Naive thymus-derived CD4-positive, alpha-beta T cell (primary cell): ENCODE measurements around the gene TMX1. TPM values are rescaled to one million over a fixed set of nuclear protein-coding genes. Genes with fewer than 3 reads are reported as not detected.

Experiments used
- ATAC-seq: fragments of 150-1000 bp; cut with Tn5 transposase; 2 replicates; pipeline ENCODE4 v1.10.0; 2021; ENCODE audit warnings: mild to moderate bottlenecking, moderate library complexity
- CTCF ChIA-PET: fragments of 350-600 bp; sonication (Branson Sonifier 250); formaldehyde crosslinking; loops from one replicate; lab custom pipeline; 2021; ENCODE audit warnings: antibody characterized with exemption; lab: Charles Lee
- POLR2A ChIA-PET: fragments of 350-600 bp; sonication (Branson Sonifier 250); formaldehyde crosslinking; loops from one replicate; lab custom pipeline; 2021; ENCODE audit warnings: antibody characterized with exemption, inconsistent platforms; lab: Charles Lee
- DNase-seq, 9 donors: peaks; one replicate each; pipeline versions ENCODE4 v3.0.0 to v3.0.0-alpha.2; 2020 to 2022; ENCODE audit warnings: mixed read lengths in 1 of 9
- H3K27ac ChIP-seq: one replicate; pipeline ENCODE4 v1.7.0; 2013; ENCODE audit warnings: mild to moderate bottlenecking, low read depth, low read length, moderate library complexity
- H3K27me3 ChIP-seq, 2 donors: one replicate each; pipeline ENCODE4 v1.7.0; 2013; ENCODE audit warnings: low read length in 2 of 2, mild to moderate bottlenecking in 2 of 2, moderate library complexity in 2 of 2; ENCODE audit not compliant: control insufficient read depth in 2 of 2, insufficient read depth in 2 of 2
- H3K36me3 ChIP-seq, 3 experiments: 1 replicate in 2 of 3; 2 replicates in 1 of 3; pipeline ENCODE4 v1.7.0; 2013; ENCODE audit warnings: low read length in 3 of 3, mild to moderate bottlenecking in 3 of 3, moderate library complexity in 1 of 3; ENCODE audit not compliant: insufficient read depth in 3 of 3, control insufficient read depth in 2 of 3
- H3K4me1 ChIP-seq, 2 donors: one replicate each; pipeline ENCODE4 v1.7.0; 2013; ENCODE audit warnings: low read length in 2 of 2, mild to moderate bottlenecking in 2 of 2, moderate library complexity in 1 of 2; ENCODE audit not compliant: control insufficient read depth in 2 of 2, insufficient read depth in 2 of 2
- H3K4me3 ChIP-seq: 2 replicates; pipeline ENCODE4 v1.7.0; 2013; ENCODE audit warnings: mild to moderate bottlenecking, low read length
- H3K9me3 ChIP-seq, 3 experiments: 1 replicate in 2 of 3; 2 replicates in 1 of 3; pipeline ENCODE4 v1.7.0; 2013; ENCODE audit warnings: low read length in 3 of 3; ENCODE audit not compliant: control insufficient read depth in 2 of 3
- H3K27ac Mint-ChIP-seq, 9 donors: one replicate each; pipeline ENCODE4 v1.8.0; 2020 to 2022; ENCODE audit warnings: mixed read lengths in 9 of 9, mild to moderate bottlenecking in 8 of 9, moderate library complexity in 5 of 9, inconsistent platforms in 2 of 9
- H3K27me3 Mint-ChIP-seq, 5 donors: one replicate each; pipeline ENCODE4 v1.8.0; 2021 to 2022; ENCODE audit warnings: mixed read lengths in 5 of 5, mild to moderate bottlenecking in 1 of 5
- H3K36me3 Mint-ChIP-seq, 5 donors: one replicate each; pipeline ENCODE4 v1.8.0; 2020 to 2022; ENCODE audit warnings: mixed read lengths in 5 of 5, mild to moderate bottlenecking in 3 of 5, inconsistent platforms in 1 of 5
- H3K4me1 Mint-ChIP-seq, 7 donors: one replicate each; pipeline ENCODE4 v1.8.0; 2020 to 2022; ENCODE audit warnings: mixed read lengths in 7 of 7, mild to moderate bottlenecking in 3 of 7, inconsistent platforms in 1 of 7
- H3K4me3 Mint-ChIP-seq, 10 donors: one replicate each; pipeline ENCODE4 v1.8.0; 2020 to 2022; ENCODE audit warnings: mild to moderate bottlenecking in 10 of 10, mixed read lengths in 10 of 10, moderate library complexity in 6 of 10, inconsistent platforms in 2 of 10
- H3K9me3 Mint-ChIP-seq, 11 donors: one replicate each; pipeline ENCODE4 v1.8.0; 2020 to 2022; ENCODE audit warnings: mixed read lengths in 11 of 11, mild to moderate bottlenecking in 4 of 11, inconsistent platforms in 1 of 11, moderate library complexity in 1 of 11
- intact Hi-C, 2 donors: fragments of 100-400 bp; cut with micrococcal nuclease; formaldehyde crosslinking; loops; one replicate each; pipeline ENCODE4 v1.15.1; 2023
- polyA plus RNA-seq, 2 donors: library from polyadenylated mRNA; unstranded; fragments of 300-500 nt; fragmentation: Illumina TruSeq; gene quantifications; one replicate each; pipeline ENCODE4 v1.2.3, GENCODE V29; 2021
- total RNA-seq, 6 experiments: library from RNA in 5 of 6; stranded (reverse) in 5 of 6; gene quantifications; 1 replicate in 5 of 6; 2 replicates in 1 of 6; pipeline ENCODE4 v1.2.3 and lab custom pipeline; 2021 to 2026

Gene TMX1
- total and polyA plus RNA-seq, 7 experiments from 2014 or later: 13.3 to 48.3 (median 23.1) TPM

DNA sequence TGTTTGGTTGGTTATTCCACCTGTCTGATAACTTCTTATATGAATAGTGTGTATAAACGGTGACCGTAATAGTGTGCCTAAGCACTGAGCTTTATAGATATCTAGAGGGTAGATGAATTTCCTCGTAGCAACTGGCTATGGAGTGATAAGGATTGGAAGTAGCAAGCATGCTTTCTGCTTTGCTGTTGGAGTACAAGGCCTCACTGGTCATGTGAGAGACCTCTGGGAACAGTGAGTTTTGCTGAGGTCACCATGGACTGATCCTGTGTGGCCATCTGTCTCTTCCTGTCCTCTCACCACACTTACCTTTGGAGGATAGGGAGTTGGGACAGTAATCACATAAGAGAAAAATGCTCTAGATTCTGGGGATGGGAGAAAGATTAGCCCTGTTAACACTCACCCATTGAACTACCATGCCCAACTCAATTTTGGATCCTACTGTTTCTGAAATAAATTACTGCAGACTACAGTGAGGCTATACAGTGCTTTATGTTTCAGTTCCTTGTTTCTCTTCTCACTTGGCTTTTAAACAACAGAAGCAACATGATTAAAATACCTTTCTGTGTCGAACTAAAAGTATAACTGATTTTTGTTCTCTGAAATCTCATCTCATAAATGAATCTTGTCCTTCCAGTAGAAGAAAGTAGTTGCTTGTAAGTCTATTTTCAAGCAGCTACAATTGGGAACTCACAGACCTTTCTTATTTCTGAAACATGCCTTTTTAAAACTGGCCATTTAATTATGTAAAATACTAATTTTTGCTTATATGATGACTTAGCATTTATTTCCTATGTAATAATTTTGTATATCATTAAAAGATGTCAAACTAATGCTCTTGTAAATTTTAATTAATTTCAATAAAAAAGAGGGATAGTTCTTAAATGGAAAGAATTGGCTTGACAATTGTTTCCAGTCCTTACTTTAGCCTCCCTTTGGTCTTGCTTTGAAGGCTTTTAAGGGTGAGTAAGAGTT is 8.3 kb downstream of the TMX1 start:
- ChIA-PET CTCF (no interaction called here), POLR2A (no interaction called here)
- intact Hi-C loops: loop anchor here (10.0 kb wide), 3 partner anchors 616 to 1664 kb away; partner anchors contain the start of genes GNG2 (in 1 of the 2), MAP4K5 (in 1 of the 2) and RPS29 (in 1 of the 2)
- Mint-ChIP-seq H3K9me3 (no peaks in the 10 kb centered on the region), H3K27ac (no peak overlapping the region), H3K36me3 (peaks cover 12 to 67% (median 38%) of the 10 kb centered on the region in 5 donors), H3K27me3 (no peaks in the 10 kb centered on the region), H3K4me3 (no peak overlapping the region), H3K4me1 (peaks cover 0 to 32% (median 16%) of the 10 kb centered on the region in 7 donors)
- no peaks in the 10 kb centered on the region for H3K9me3 ChIP-seq
- no peak for ATAC-seq
- peaks cover 4 to 53% (median 13%) of the 10 kb centered on the region in 3 experiments for H3K36me3 ChIP-seq
- peaks cover 0 to 3% of the 10 kb centered on the region in 2 donors for H3K4me1 ChIP-seq
- no peaks in the 10 kb centered on the region for H3K27me3 ChIP-seq
- DNase-seq: no peak
- no peak overlapping the region for H3K27ac ChIP-seq
- no peak overlapping the region for H3K4me3 ChIP-seq

DNA sequence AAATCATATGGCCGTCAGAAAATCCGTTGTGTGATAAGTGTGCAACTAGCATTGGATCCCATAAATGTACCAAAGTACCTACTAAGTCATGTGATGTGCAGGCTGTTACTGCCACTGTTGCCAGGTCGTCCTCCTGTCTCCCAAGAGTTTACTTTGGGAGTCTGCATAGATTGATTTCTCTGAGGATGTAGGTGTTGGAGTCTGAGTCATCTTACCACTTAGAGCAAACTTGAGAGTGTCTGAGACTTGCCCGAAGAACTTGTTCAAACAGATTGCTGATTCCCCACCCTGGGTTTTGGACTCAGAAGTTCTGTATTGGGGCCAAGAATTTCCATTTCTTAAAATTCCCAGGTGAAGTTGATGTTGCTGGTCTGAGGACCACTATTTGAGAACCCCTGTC is 11.4 kb downstream of the TMX1 start:
- CTCF ChIA-PET: no interaction called here
- H3K27me3 Mint-ChIP-seq: no peaks in the 10 kb centered on the region
- Histone ChIP-seq H3K4me3 (no peak overlapping the region), H3K27me3 (no peaks in the 10 kb centered on the region), H3K27ac (no peak overlapping the region), H3K4me1 (no peaks in the 10 kb centered on the region), H3K9me3 (no peaks in the 10 kb centered on the region), H3K36me3 (peaks cover 4 to 53% (median 17%) of the 10 kb centered on the region in 3 experiments)
- ATAC-seq: no peak
- H3K9me3 Mint-ChIP-seq: no peaks in the 10 kb centered on the region
- no peak overlapping the region for H3K4me3 Mint-ChIP-seq
- peaks cover 0 to 7% (median 0%) of the 10 kb centered on the region in 7 donors for H3K4me1 Mint-ChIP-seq
- POLR2A ChIA-PET: interaction anchor here (1.3 kb wide), 1 partner anchor 37 kb away, joined by 3 read pairs; no protein-coding TSS in a partner anchor
- H3K36me3 Mint-ChIP-seq: peaks cover 12 to 75% (median 52%) of the 10 kb centered on the region in 5 donors
- no peak for DNase-seq
- H3K27ac Mint-ChIP-seq: no peak overlapping the region
- intact Hi-C loops: no loop called here

DNA sequence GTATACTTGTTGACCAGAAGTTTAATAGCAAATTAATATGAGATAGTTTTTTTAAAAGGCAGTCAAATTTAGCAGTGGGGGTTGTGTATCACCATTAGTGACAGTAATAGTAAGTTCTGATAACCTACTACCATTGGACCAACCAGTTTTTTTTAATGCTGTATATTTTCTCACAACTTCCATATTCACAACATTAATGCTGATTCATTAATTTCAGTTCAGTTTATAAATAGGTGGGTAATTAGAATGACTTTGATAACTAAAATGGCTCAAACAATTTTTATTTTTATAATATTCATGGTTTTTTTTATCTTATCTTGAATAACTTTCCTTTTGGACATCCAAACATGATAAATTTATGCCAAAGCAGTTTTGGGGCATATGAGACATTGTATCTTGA is 13.8 kb downstream of the TMX1 start:
- Histone ChIP-seq H3K4me3 (no peak overlapping the region), H3K27me3 (no peaks in the 10 kb centered on the region), H3K4me1 (no peaks in the 10 kb centered on the region), H3K36me3 (peaks cover 4 to 41% (median 15%) of the 10 kb centered on the region in 3 experiments), H3K27ac (no peak overlapping the region), H3K9me3 (no peaks in the 10 kb centered on the region)
- POLR2A ChIA-PET: no interaction called here
- H3K27ac Mint-ChIP-seq: peak overlapping the region in 1 of 9 donors; percentile 22
- H3K27me3 Mint-ChIP-seq: no peaks in the 10 kb centered on the region
- CTCF ChIA-PET: no interaction called here
- no peak overlapping the region for H3K4me3 Mint-ChIP-seq
- DNase-seq: no peak
- intact Hi-C loops: no loop called here
- H3K36me3 Mint-ChIP-seq: peaks cover 18 to 77% (median 51%) of the 10 kb centered on the region in 5 donors
- peaks cover 0 to 8% (median 5%) of the 10 kb centered on the region in 11 donors for H3K9me3 Mint-ChIP-seq
- no peak for ATAC-seq
- peaks cover 0 to 4% (median 0%) of the 10 kb centered on the region in 7 donors for H3K4me1 Mint-ChIP-seq

DNA sequence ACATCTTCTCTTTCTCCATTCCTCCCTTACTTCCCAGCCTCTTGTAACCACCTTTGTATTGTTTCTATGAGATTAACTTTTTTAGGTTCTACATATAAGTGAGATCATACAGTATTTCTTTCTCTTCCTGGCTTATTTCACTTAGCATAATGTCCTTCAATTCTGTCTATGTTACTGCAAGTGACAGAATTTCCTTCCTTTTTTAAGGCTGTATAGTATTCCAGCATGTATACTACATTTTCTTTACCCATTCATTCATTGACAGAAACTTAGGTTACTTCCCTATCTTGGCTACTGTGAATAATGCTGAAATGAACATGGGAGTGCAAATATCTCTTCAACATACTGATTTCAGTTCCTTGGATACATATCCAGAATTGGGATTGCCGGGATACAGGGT is 18.2 kb downstream of the TMX1 start:
- H3K27ac ChIP-seq: no peak overlapping the region
- H3K4me3 ChIP-seq: no peak overlapping the region
- H3K9me3 ChIP-seq: no peaks in the 10 kb centered on the region
- Mint-ChIP-seq H3K27ac (no peak overlapping the region), H3K4me1 (peaks cover 0 to 8% (median 4%) of the 10 kb centered on the region in 7 donors), H3K27me3 (no peaks in the 10 kb centered on the region), H3K9me3 (peaks cover 0 to 9% (median 5%) of the 10 kb centered on the region in 11 donors), H3K4me3 (no peak overlapping the region), H3K36me3 (peaks cover 6 to 61% (median 43%) of the 10 kb centered on the region in 5 donors)
- DNase-seq: no peak
- no peaks in the 10 kb centered on the region for H3K4me1 ChIP-seq
- no peaks in the 10 kb centered on the region for H3K27me3 ChIP-seq
- no peak for ATAC-seq
- ChIA-PET CTCF (no interaction called here), POLR2A (no interaction called here)
- intact Hi-C loops: no loop called here
- H3K36me3 ChIP-seq: peaks cover 0 to 10% (median 6%) of the 10 kb centered on the region in 3 experiments

DNA sequence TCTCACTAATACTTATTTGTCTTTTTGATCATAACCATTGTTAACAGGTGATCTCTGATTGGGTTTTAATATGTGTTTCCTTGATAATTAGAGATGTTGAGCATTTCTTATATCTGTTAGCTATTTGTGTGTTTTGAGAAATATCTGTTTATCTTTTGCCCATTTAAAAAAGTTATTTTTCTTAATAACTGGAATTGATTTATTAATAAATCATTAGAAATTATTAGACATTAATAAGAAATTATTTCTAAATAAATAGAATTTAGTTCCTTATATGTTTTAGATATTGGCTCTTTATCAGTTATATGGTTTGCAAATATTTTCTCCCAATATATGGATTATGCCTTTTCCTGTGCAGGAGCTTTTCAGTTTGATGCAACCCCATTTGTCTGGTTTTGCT is 18.7 kb downstream of the TMX1 start:
- DNase-seq (no peak), ATAC-seq (no peak)
- no peaks in the 10 kb centered on the region for H3K27me3 ChIP-seq
- H3K4me3 ChIP-seq: no peak overlapping the region
- Mint-ChIP-seq H3K36me3 (peaks cover 6 to 58% (median 40%) of the 10 kb centered on the region in 5 donors), H3K27ac (no peak overlapping the region), H3K27me3 (no peaks in the 10 kb centered on the region), H3K9me3 (peaks cover 0 to 9% (median 5%) of the 10 kb centered on the region in 11 donors), H3K4me3 (no peak overlapping the region), H3K4me1 (peaks cover 0 to 8% (median 4%) of the 10 kb centered on the region in 7 donors)
- H3K4me1 ChIP-seq: no peaks in the 10 kb centered on the region
- no peak overlapping the region for H3K27ac ChIP-seq
- peaks cover 0 to 5% (median 4%) of the 10 kb centered on the region in 3 experiments for H3K36me3 ChIP-seq
- CTCF ChIA-PET: no interaction called here
- POLR2A ChIA-PET: no interaction called here
- no peaks in the 10 kb centered on the region for H3K9me3 ChIP-seq
- intact Hi-C loops: no loop called here

DNA sequence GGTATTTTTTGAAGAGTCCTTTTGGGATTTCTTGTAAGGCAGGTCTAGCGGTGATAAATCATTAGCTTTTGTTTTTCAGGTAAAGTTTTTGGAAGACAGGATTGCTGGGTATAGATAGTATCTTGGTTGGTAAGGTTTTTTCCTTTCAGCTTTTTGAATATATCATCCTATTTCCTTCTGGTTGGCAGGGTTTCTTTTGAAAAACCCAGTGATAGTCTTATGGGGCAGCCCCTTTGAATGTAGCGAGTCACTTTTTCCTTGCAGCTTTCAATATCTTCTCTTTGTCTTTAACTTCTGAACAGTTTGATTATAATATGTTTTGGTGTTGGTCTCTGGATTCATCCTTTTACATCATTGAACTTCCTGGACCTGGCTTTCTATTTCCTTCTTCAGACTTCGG is 20.2 kb downstream of the TMX1 start:
- Histone ChIP-seq H3K27ac (no peak overlapping the region), H3K4me1 (no peaks in the 10 kb centered on the region), H3K4me3 (no peak overlapping the region), H3K27me3 (no peaks in the 10 kb centered on the region), H3K36me3 (peaks cover 0 to 5% (median 4%) of the 10 kb centered on the region in 3 experiments), H3K9me3 (no peaks in the 10 kb centered on the region)
- peaks cover 0 to 9% (median 5%) of the 10 kb centered on the region in 11 donors for H3K9me3 Mint-ChIP-seq
- ChIA-PET CTCF (no interaction called here), POLR2A (no interaction called here)
- peak overlapping the region in 1 of 9 donors; percentile 42 for H3K27ac Mint-ChIP-seq
- intact Hi-C loops: no loop called here
- ATAC-seq (no peak), DNase-seq (no peak)
- H3K4me3 Mint-ChIP-seq: no peak overlapping the region
- peaks cover 0 to 8% (median 4%) of the 10 kb centered on the region in 7 donors for H3K4me1 Mint-ChIP-seq
- H3K36me3 Mint-ChIP-seq: peaks cover 6 to 61% (median 38%) of the 10 kb centered on the region in 5 donors
- H3K27me3 Mint-ChIP-seq: no peaks in the 10 kb centered on the region
